Thyroid gland (tissue), 4 donors: ENCODE data around the gene RRBP1. TPM values are rescaled to one million over a fixed set of nuclear protein-coding genes. Genes with fewer than 3 reads are reported as not detected.

Experiments used
- DNase-seq, 2 donors: peaks; one replicate each; pipeline ENCODE4 v3.0.0-alpha.2; 2019
- H3K27ac ChIP-seq, 3 donors: fragments of 200-600 bp; sonication (generic); 1 replicate in 2 of 3; 2 replicates in 1 of 3; pipeline ENCODE4 v1.5.1; 2016 to 2019; ENCODE audit warnings: mild to moderate bottlenecking in 1 of 3, moderate library complexity in 1 of 3
- H3K27me3 ChIP-seq: fragments of 200-600 bp; sonication (generic); one replicate; pipeline ENCODE4 v1.5.1; 2019
- H3K36me3 ChIP-seq, 2 donors: fragments of 200-600 bp; sonication (generic); one replicate each; pipeline ENCODE4 v1.5.1; 2016 to 2019
- H3K4me1 ChIP-seq, 2 donors: fragments of 200-600 bp; sonication (generic); one replicate each; pipeline ENCODE4 v1.5.1; 2017 to 2019
- H3K4me3 ChIP-seq, 3 donors: fragments of 200-600 bp; sonication (generic); replicated peaks in 1 of 3; 1 replicate in 2 of 3; 2 replicates in 1 of 3; pipeline ENCODE4 v1.5.1; 2016; ENCODE audit warnings: mild to moderate bottlenecking in 1 of 3
- H3K9me3 ChIP-seq: fragments of 200-600 bp; sonication (generic); one replicate; pipeline ENCODE4 v1.5.1; 2017
- CTCF ChIP-seq, 6 experiments: fragments of 200-600 bp in 3 of 6; fragments of 450-650 bp in 3 of 6; sonication (generic) in 3 of 6; IDR thresholded peaks; one replicate each; pipeline ENCODE4 v1.5.1; 2016 to 2019; ENCODE audit warnings: antibody characterized with exemption in 6 of 6, mild to moderate bottlenecking in 2 of 6, inconsistent platforms in 1 of 6, moderate library complexity in 1 of 6
- POLR2A ChIP-seq, 2 donors: fragments of 450-650 bp; IDR thresholded peaks; one replicate each; pipeline ENCODE4 v1.6.1; 2017; ENCODE audit warnings: antibody characterized with exemption in 2 of 2, mild to moderate bottlenecking in 2 of 2, moderate library complexity in 1 of 2
- WGBS, 2 donors: methylation state at CpG; one replicate each; pipeline ENCODE4 v1.1.5; 2017; 5-methylcytosine and 5-hydroxymethylcytosine counted together
- intact Hi-C: fragments of 100-400 bp; cut with DNase I; formaldehyde crosslinking; loops from one replicate; pipeline ENCODE4 v1.15.1; 2023
- total RNA-seq, 4 donors: library from RNA; depleted of rRNA; stranded (reverse); fragments of >200 nt; gene quantifications; one replicate each; pipeline ENCODE4 v1.2.3, GENCODE V29; 2016

RRBP1 gene
- total RNA-seq, 4 donors from 2014 or later: 149 to 287 (median 221) TPM

DNA sequence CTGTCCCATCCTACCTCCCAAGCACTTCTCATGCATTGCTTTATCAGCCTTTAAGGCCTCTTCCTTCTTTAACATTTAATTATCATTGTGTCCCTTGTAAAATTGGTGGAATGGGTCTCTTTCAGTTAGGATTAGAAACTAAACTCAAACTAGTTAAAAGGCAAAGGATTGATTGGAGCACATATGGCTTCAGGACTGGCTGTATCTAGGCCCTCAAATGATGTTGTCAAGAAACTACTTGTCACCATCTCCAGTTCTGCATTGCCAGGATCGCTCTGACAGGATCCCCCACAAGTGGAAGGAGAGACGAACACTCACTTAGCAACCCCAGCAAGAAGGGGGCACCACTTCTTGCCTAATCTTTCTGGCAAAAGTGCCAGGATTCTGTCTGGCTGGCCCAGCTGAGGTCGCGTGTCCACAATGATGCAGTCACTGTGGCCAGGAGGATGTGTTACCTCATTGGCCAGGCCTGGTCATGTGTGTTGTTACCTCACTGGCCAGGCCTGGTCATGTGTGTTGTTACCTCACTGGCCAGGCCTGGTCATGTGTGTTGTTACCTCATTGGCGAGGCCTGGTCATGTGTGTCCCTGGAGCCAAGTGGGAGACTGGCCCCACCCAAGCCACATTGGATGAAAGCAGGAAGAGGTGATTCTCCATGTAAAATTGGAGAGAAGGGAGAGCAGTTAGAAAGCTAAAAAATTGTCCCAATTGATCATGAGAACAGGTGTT lies 22.7 kb upstream of the RRBP1 start:
- 97 to 99% methylated on average over 5 of the region's 5 CpGs for WGBS, 2 donors
- Histone ChIP-seq H3K27ac (peak overlapping the region; percentile 76 to 84 (median 79)), H3K4me3 (no peak overlapping the region), H3K9me3 (no peaks in the 10 kb centered on the region), H3K27me3 (no peaks in the 10 kb centered on the region), H3K36me3 (no peaks in the 10 kb centered on the region), H3K4me1 (peaks cover 37 to 48% of the 10 kb centered on the region in 2 donors)
- peak in 1 of 2 donors; percentile 49 for DNase-seq
- intact Hi-C loops: no loop called here
- TF ChIP-seq POLR2A (IDR thresholded peaks at IDR 0.05) (no peak), CTCF (IDR thresholded peaks at IDR 0.05) (no peak)

- Histone ChIP-seq H3K27ac (no peak overlapping the region), H3K9me3 (no peaks in the 10 kb centered on the region), H3K36me3 (no peaks in the 10 kb centered on the region), H3K4me1 (peaks cover 32 to 43% of the 10 kb centered on the region in 2 donors), H3K27me3 (no peaks in the 10 kb centered on the region), H3K4me3 (no peak overlapping the region)
- WGBS, 2 donors: 89 to 91% methylated on average over 4 of the region's 4 CpGs
- DNase-seq: no peak
- no peak for TF ChIP-seq POLR2A (IDR thresholded peaks at IDR 0.05)
- no peak for TF ChIP-seq CTCF (IDR thresholded peaks at IDR 0.05)
- intact Hi-C loops: no loop called here
Measured at GRCh38 chr20:17701826-17702225, 19.8 kb upstream of the RRBP1 start.

DNA sequence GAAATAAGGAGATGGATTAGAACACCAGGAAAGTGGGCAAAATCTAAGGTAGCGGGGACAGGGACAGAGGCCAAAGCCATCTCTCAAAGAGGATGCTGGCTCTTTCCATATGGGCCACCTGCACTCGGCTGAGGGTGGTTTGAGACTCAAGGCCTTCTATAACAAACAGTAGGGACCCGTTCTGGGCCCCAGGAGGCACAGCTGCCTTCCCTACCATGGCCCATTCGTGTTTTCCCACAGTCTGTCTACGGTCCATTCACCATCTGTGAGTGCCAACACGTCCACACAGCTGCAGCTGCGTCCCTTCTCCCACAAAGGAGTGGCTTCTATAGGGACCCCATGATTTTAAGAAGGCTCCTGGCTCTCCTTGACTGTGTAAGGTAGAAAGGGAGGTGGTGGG lies 18.6 kb upstream of the RRBP1 start:
- H3K4me3 ChIP-seq: no peak overlapping the region
- peaks cover 22 to 34% of the 10 kb centered on the region in 2 donors for H3K4me1 ChIP-seq
- no peak overlapping the region for H3K27ac ChIP-seq
- no peaks in the 10 kb centered on the region for H3K9me3 ChIP-seq
- TF ChIP-seq CTCF (IDR thresholded peaks at IDR 0.05): no peak
- TF ChIP-seq POLR2A (IDR thresholded peaks at IDR 0.05): no peak
- no peaks in the 10 kb centered on the region for H3K27me3 ChIP-seq
- DNase-seq: no peak
- intact Hi-C loops: no loop called here
- WGBS, 2 donors: 87 to 91% methylated on average over 7 of the region's 7 CpGs
- no peaks in the 10 kb centered on the region for H3K36me3 ChIP-seq

GRCh38 chr20:17699931-17700351 lies 17.9 kb upstream of the RRBP1 start, which contains the start of gene BANF2:
TSS of gene BANF2 (plus strand) at chr20:17699966. CDS start at chr20:17725026, 25,060 bp downstream.
- intact Hi-C loops: no loop called here
- no peaks in the 10 kb centered on the region for H3K27me3 ChIP-seq

More at GRCh38 chr20:17699931-17700351, 17.9 kb upstream of the RRBP1 start, which contains the start of gene BANF2:
- no peaks in the 10 kb centered on the region for H3K9me3 ChIP-seq
- no peak within 1 kb of the TSS for H3K4me3 ChIP-seq
- DNase-seq: no peak
- H3K4me1 ChIP-seq: peaks cover 18 to 27% of the 10 kb centered on the region in 2 donors
- 89 to 97% methylated on average over 3 of the region's 3 CpGs for WGBS, 2 donors
- H3K27ac ChIP-seq: peak within 1 kb of the TSS in 1 of 3 donors; percentile 69
- no peak for TF ChIP-seq CTCF (IDR thresholded peaks at IDR 0.05)
- no peak for TF ChIP-seq POLR2A (IDR thresholded peaks at IDR 0.05)
- H3K36me3 ChIP-seq: no peaks in the 10 kb centered on the region
